K562 (cell line): ENCODE data around the gene RABGAP1L. TPM values are rescaled to one million over a fixed set of nuclear protein-coding genes. Genes with fewer than 3 reads are reported as not detected.

ENCODE experiments used
- ADNP ChIP-seq: fragments of 200-800 bp; sonication (Bioruptor generic); IDR thresholded peaks from 2 replicates; pipeline ENCODE4 v1.6.1; 2016; ENCODE audit warnings: missing genetic modification characterization, missing compliant biosample characterization
- BRD9 ChIP-seq: fragments of 450-650 bp; IDR thresholded peaks from 2 replicates; pipeline ENCODE4 v1.6.1; 2018; ENCODE audit warnings: low read depth; ENCODE audit not compliant: partially characterized antibody
- CBX3 ChIP-seq, 2 experiments: IDR thresholded peaks; 1 replicate in 1 of 2; 2 replicates in 1 of 2; pipeline ENCODE4 v1.6.1; 2012; ENCODE audit warnings: inconsistent platforms in 2 of 2, low read length in 2 of 2, borderline replicate concordance in 1 of 2, control low read depth in 1 of 2
- CBX8 ChIP-seq: fragments of 200-600 bp; sonication (generic); IDR thresholded peaks from 2 replicates; pipeline ENCODE4 v1.6.1; 2012; ENCODE audit warnings: borderline replicate concordance, mixed run types, low read depth, mild to moderate bottlenecking, moderate library complexity, mixed read lengths, low read length, control low read depth, inconsistent platforms; ENCODE audit not compliant: poor library complexity, severe bottlenecking; ENCODE audit errors: extremely low read depth
- CSDE1 ChIP-seq, 2 experiments: fragments of 450-650 bp; IDR thresholded peaks; 2 replicates each; pipeline ENCODE4 v1.6.1; 2016; ENCODE audit warnings: mild to moderate bottlenecking in 1 of 2
- MAZ ChIP-seq, 2 experiments: fragments of 450-650 bp in 1 of 2; sonication (generic) in 1 of 2; formaldehyde crosslinking; IDR thresholded peaks in 1 of 2; conservative IDR thresholded peaks in 1 of 2; 2 replicates each; pipeline versions ENCODE4 v1.4.0 to v1.5.0; 2020; ENCODE audit warnings: mild to moderate bottlenecking in 1 of 2, missing genetic modification reagents in 1 of 2
- MEF2A ChIP-seq: IDR thresholded peaks from 2 replicates; pipeline ENCODE4 v1.6.1; 2011; ENCODE audit warnings: low read depth, mild to moderate bottlenecking, low read length, moderate library complexity; ENCODE audit not compliant: control insufficient read depth
- RBFOX2 ChIP-seq: fragments of 200-400 bp; formaldehyde crosslinking; IDR thresholded peaks from 2 replicates; pipeline ENCODE4 v1.6.1; 2017; ENCODE audit warnings: low read depth, mild to moderate bottlenecking, low read length, moderate library complexity
- RCOR1 ChIP-seq, 2 experiments: IDR thresholded peaks; 2 replicates each; pipeline ENCODE4 v1.6.1; 2012; ENCODE audit warnings: low read depth in 2 of 2, low read length in 2 of 2, borderline replicate concordance in 1 of 2, improper control_type of control experiment in 1 of 2
- UBTF ChIP-seq, 2 experiments: IDR thresholded peaks; 2 replicates each; pipeline ENCODE4 v1.6.1; 2012; ENCODE audit warnings: improper control_type of control experiment in 2 of 2, low read depth in 2 of 2, low read length in 2 of 2, borderline replicate concordance in 1 of 2
- ZNF263 ChIP-seq: sonication (generic); formaldehyde crosslinking; IDR thresholded peaks from 2 replicates; pipeline ENCODE4 v1.8.0; 2022; ENCODE audit warnings: mild to moderate bottlenecking, missing genetic modification reagents, borderline replicate concordance
- polyA plus RNA-seq, 8 experiments: library from polyadenylated mRNA; depleted of rRNA in 4 of 8; stranded (reverse) in 5 of 8; unstranded in 3 of 8; fragments of >200 nt; fragmentation: Nextera tagmentation in 2 of 8; fragmentation: Illumina TruSeq in 1 of 8; extraction: Ambion mirVana in 2 of 8; extraction: Trizol in 1 of 8; gene quantifications; 2 replicates each; pipeline versions ENCODE4 v1.2.1 to v1.2.3, GENCODE V29; 2011 to 2014; ENCODE audit warnings: inconsistent platforms in 1 of 8, missing spikeins in 1 of 8
- total RNA-seq, 7 experiments: library from RNA; depleted of rRNA in 6 of 7; stranded (reverse); fragments of >200 nt in 6 of 7; fragmentation: Illumina TruSeq in 2 of 7; extraction: Trizol in 2 of 7; gene quantifications; 2 replicates each; pipeline versions ENCODE4 v1.2.1 to v1.2.3, GENCODE V29; 2011 to 2021; ENCODE audit warnings: low replicate concordance in 1 of 7
- TF ChIP-seq, protein P1 (sequence below): fragments of 450-650 bp; conservative IDR thresholded peaks from 2 replicates; pipeline ENCODE4 v1.6.1; 2016; ENCODE audit warnings: missing genetic modification characterization, low read depth, mild to moderate bottlenecking, missing compliant biosample characterization, moderate library complexity
- TF ChIP-seq, protein P2 (sequence below), 3 experiments: IDR thresholded peaks in 2 of 3; conservative IDR thresholded peaks in 1 of 3; 2 replicates each; pipeline ENCODE4 v1.5.1; 2011 to 2012; ENCODE audit warnings: low read length in 3 of 3, mild to moderate bottlenecking in 3 of 3, control low read depth in 2 of 3, improper control_type of control experiment in 1 of 3, inconsistent platforms in 1 of 3, low read depth in 1 of 3, mixed read lengths in 1 of 3, moderate library complexity in 1 of 3; ENCODE audit not compliant: insufficient read depth in 2 of 3
- TF ChIP-seq, protein P3 (sequence below): sonication (generic); formaldehyde crosslinking; IDR thresholded peaks from 2 replicates; pipeline ENCODE4 v1.8.1; 2023; ENCODE audit warnings: missing genetic modification reagents, mild to moderate bottlenecking, borderline replicate concordance

RABGAP1L gene
- total and polyA plus RNA-seq, 9 of the 15 experiments (the other 6 are each of a cell fraction or from before 2014, with no cell fraction given), result 16.5 to 44.9 (median 26.7) TPM

DNA sequence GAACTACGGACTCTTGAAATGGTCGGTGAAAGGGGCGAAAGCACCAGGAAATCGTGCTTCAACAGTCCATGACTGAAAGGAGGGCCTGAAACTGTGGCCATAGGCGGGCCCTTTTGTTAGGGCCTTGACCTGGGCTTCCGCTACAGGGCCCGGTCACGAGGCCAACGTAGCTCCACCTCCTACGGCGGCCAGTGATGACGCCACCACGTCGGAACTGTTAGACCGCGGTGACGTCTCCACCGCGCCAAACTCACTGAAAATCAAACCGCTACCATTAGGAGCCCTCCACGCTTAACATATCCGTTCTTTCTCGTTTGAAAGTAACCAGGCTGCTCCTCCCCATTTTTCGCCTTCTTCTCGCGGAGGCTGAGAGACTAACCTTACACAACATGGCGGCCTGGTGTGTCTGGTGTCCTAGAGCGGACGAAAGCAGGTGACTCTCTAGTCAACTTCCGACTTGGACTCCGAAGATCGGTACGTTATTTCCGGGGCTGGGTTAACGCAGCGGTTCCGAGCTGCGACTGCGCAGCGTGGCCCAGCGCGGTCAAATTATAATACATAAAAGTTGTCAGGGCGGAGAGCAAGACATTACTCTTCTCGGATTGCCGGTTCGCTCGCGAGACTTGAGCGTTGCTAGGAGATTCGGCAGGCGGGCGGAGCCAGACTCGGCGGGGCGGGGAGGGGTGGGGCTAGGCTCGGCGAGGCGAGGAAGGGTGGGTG is 840.1 kb downstream of the RABGAP1L start (continued):
- peak; percentile 62 for TF ChIP-seq BRD9
- peak; percentile 88 for TF ChIP-seq RBFOX2
- peak in 1 of 2 experiments; percentile 63; a peak in 2 of 3 replicates for TF ChIP-seq CBX3 (IDR thresholded peaks at IDR 0.05; ENCODE audit: borderline replicate concordance in 1 of 2, low read length in 2 of 2)
- peak in 1 of 2 experiments; percentile 48; a peak in 2 of 4 replicates for TF ChIP-seq RCOR1 (IDR thresholded peaks at IDR 0.05; ENCODE audit: borderline replicate concordance in 1 of 2, low read depth in 2 of 2, low read length in 2 of 2)
- TF ChIP-seq, protein P1, sequence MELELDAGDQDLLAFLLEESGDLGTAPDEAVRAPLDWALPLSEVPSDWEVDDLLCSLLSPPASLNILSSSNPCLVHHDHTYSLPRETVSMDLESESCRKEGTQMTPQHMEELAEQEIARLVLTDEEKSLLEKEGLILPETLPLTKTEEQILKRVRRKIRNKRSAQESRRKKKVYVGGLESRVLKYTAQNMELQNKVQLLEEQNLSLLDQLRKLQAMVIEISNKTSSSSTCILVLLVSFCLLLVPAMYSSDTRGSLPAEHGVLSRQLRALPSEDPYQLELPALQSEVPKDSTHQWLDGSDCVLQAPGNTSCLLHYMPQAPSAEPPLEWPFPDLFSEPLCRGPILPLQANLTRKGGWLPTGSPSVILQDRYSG, result peak; percentile 77; the same call in 1 of the 2 replicates
- TF ChIP-seq, protein P2, sequence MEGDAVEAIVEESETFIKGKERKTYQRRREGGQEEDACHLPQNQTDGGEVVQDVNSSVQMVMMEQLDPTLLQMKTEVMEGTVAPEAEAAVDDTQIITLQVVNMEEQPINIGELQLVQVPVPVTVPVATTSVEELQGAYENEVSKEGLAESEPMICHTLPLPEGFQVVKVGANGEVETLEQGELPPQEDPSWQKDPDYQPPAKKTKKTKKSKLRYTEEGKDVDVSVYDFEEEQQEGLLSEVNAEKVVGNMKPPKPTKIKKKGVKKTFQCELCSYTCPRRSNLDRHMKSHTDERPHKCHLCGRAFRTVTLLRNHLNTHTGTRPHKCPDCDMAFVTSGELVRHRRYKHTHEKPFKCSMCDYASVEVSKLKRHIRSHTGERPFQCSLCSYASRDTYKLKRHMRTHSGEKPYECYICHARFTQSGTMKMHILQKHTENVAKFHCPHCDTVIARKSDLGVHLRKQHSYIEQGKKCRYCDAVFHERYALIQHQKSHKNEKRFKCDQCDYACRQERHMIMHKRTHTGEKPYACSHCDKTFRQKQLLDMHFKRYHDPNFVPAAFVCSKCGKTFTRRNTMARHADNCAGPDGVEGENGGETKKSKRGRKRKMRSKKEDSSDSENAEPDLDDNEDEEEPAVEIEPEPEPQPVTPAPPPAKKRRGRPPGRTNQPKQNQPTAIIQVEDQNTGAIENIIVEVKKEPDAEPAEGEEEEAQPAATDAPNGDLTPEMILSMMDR (IDR thresholded peaks at IDR 0.05 in 2 of 3, conservative IDR thresholded peaks at IDR 0.05 in 1 of 3; ENCODE audit: insufficient read depth in 2 of 3, low read depth in 1 of 3, low read length in 3 of 3), result 0 out of 6 replicates have a peak, but pooled peaks of 1 of the 3 experiments have one; percentile 15
- peak; percentile 58 to 72 for TF ChIP-seq MAZ (CRISPR knock-in tag; conservative IDR thresholded peaks at IDR 0.05 in 1 of 2, IDR thresholded peaks at IDR 0.05 in 1 of 2)
- TF ChIP-seq CSDE1 (IDR thresholded peaks at IDR 0.05), result peak in 1 of 2 experiments; percentile 86; a peak in 2 of 4 replicates
- TF ChIP-seq ZNF263 (CRISPR knock-in tag), result peak; percentile 68; the same call in 1 of the 2 replicates
- no peak; a peak in 1 of 4 replicates for TF ChIP-seq UBTF (IDR thresholded peaks at IDR 0.05; ENCODE audit: borderline replicate concordance in 1 of 2, low read depth in 2 of 2, low read length in 2 of 2)
- TF ChIP-seq ADNP (tag), result no peak
- TF ChIP-seq CBX8, result no peak
- TF ChIP-seq MEF2A, result no peak
- TF ChIP-seq, protein P3, sequence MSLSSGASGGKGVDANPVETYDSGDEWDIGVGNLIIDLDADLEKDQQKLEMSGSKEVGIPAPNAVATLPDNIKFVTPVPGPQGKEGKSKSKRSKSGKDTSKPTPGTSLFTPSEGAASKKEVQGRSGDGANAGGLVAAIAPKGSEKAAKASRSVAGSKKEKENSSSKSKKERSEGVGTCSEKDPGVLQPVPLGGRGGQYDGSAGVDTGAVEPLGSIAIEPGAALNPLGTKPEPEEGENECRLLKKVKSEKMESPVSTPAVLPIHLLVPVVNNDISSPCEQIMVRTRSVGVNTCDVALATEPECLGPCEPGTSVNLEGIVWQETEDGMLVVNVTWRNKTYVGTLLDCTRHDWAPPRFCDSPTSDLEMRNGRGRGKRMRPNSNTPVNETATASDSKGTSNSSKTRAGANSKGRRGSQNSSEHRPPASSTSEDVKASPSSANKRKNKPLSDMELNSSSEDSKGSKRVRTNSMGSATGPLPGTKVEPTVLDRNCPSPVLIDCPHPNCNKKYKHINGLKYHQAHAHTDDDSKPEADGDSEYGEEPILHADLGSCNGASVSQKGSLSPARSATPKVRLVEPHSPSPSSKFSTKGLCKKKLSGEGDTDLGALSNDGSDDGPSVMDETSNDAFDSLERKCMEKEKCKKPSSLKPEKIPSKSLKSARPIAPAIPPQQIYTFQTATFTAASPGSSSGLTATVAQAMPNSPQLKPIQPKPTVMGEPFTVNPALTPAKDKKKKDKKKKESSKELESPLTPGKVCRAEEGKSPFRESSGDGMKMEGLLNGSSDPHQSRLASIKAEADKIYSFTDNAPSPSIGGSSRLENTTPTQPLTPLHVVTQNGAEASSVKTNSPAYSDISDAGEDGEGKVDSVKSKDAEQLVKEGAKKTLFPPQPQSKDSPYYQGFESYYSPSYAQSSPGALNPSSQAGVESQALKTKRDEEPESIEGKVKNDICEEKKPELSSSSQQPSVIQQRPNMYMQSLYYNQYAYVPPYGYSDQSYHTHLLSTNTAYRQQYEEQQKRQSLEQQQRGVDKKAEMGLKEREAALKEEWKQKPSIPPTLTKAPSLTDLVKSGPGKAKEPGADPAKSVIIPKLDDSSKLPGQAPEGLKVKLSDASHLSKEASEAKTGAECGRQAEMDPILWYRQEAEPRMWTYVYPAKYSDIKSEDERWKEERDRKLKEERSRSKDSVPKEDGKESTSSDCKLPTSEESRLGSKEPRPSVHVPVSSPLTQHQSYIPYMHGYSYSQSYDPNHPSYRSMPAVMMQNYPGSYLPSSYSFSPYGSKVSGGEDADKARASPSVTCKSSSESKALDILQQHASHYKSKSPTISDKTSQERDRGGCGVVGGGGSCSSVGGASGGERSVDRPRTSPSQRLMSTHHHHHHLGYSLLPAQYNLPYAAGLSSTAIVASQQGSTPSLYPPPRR (CRISPR knock-in tag), result no peak
